Liver (tissue), 9 donors: ENCODE results near the gene BRICD5. TPM values are rescaled to one million over a fixed set of nuclear protein-coding genes. Genes with fewer than 3 reads are reported as not detected.

Source experiments
- DNase-seq: peaks from one replicate; pipeline ENCODE4 v3.0.0-alpha.2; 2017; ENCODE audit warnings: low spot score
- H3K27ac ChIP-seq, 2 donors: one replicate each; pipeline ENCODE4 v1.7.0; 2013; ENCODE audit warnings: inconsistent platforms in 2 of 2, low read length in 2 of 2, control low read depth in 1 of 2, low read depth in 1 of 2, mild to moderate bottlenecking in 1 of 2
- H3K27me3 ChIP-seq, 4 donors: one replicate each; pipeline versions ENCODE4 v1.6.1 to v1.7.0; 2013; ENCODE audit warnings: low read length in 3 of 4, inconsistent platforms in 1 of 4, mild to moderate bottlenecking in 1 of 4, moderate library complexity in 1 of 4; ENCODE audit not compliant: control insufficient read depth in 4 of 4, insufficient read depth in 4 of 4
- H3K36me3 ChIP-seq, 4 donors: one replicate each; pipeline versions ENCODE4 v1.6.1 to v1.7.0; 2013; ENCODE audit warnings: low read length in 3 of 4, mild to moderate bottlenecking in 3 of 4, low read depth in 1 of 4, moderate library complexity in 1 of 4; ENCODE audit not compliant: control insufficient read depth in 4 of 4, insufficient read depth in 3 of 4
- H3K4me1 ChIP-seq, 4 donors: one replicate each; pipeline versions ENCODE4 v1.6.1 to v1.7.0; 2013; ENCODE audit warnings: low read length in 3 of 4, mild to moderate bottlenecking in 3 of 4, moderate library complexity in 1 of 4; ENCODE audit not compliant: control insufficient read depth in 4 of 4, insufficient read depth in 4 of 4
- H3K4me3 ChIP-seq, 3 donors: one replicate each; pipeline versions ENCODE4 v1.6.1 to v1.7.0; 2013; ENCODE audit warnings: low read length in 3 of 3, control low read depth in 1 of 3, low read depth in 1 of 3, mild to moderate bottlenecking in 1 of 3
- H3K9ac ChIP-seq, 2 donors: one replicate each; pipeline ENCODE4 v1.7.0; 2013; ENCODE audit warnings: low read length in 2 of 2, mild to moderate bottlenecking in 2 of 2, moderate library complexity in 2 of 2, control low read depth in 1 of 2, low read depth in 1 of 2
- H3K9me3 ChIP-seq, 4 donors: one replicate each; pipeline versions ENCODE4 v1.6.1 to v1.7.0; 2013; ENCODE audit warnings: low read length in 3 of 4; ENCODE audit not compliant: control insufficient read depth in 4 of 4
- CTCF ChIP-seq: fragments of 150-350 bp; IDR thresholded peaks from 2 replicates; pipeline ENCODE4 v1.5.1; 2017; ENCODE audit warnings: improper control_type of control experiment, low read depth, low read length; ENCODE audit not compliant: missing input control
- EGR1 ChIP-seq, 2 donors: IDR thresholded peaks; 2 replicates each; pipeline ENCODE4 v1.6.1; 2016 to 2018; ENCODE audit warnings: antibody characterized with exemption in 2 of 2, low read depth in 2 of 2
- FOXA1 ChIP-seq: IDR thresholded peaks from 2 replicates; pipeline ENCODE4 v1.6.1; 2016; ENCODE audit warnings: antibody characterized with exemption
- FOXA2 ChIP-seq: IDR thresholded peaks from 2 replicates; pipeline ENCODE4 v1.6.1; 2016; ENCODE audit warnings: antibody characterized with exemption
- HNF4A ChIP-seq, 2 donors: conservative IDR thresholded peaks; 2 replicates each; pipeline ENCODE4 v1.6.1; 2016; ENCODE audit warnings: antibody characterized with exemption in 2 of 2, mild to moderate bottlenecking in 2 of 2
- HNF4G ChIP-seq: IDR thresholded peaks from 2 replicates; pipeline ENCODE4 v1.6.1; 2016; ENCODE audit warnings: antibody characterized with exemption
- JUND ChIP-seq, 2 donors: IDR thresholded peaks; 2 replicates each; pipeline ENCODE4 v1.6.1; 2016; ENCODE audit warnings: antibody characterized with exemption in 2 of 2
- MAX ChIP-seq: IDR thresholded peaks from 2 replicates; pipeline ENCODE4 v1.6.1; 2016; ENCODE audit warnings: antibody characterized with exemption
- NR2F2 ChIP-seq: IDR thresholded peaks from 2 replicates; pipeline ENCODE4 v1.6.1; 2016; ENCODE audit warnings: antibody characterized with exemption
- RAD21 ChIP-seq, 2 donors: IDR thresholded peaks; 2 replicates each; pipeline ENCODE4 v1.6.1; 2016; ENCODE audit warnings: antibody characterized with exemption in 2 of 2, mild to moderate bottlenecking in 2 of 2
- TAF1 ChIP-seq: conservative IDR thresholded peaks from 2 replicates; pipeline ENCODE4 v1.6.1; 2016; ENCODE audit warnings: antibody characterized with exemption, mild to moderate bottlenecking
- YY1 ChIP-seq: IDR thresholded peaks from 2 replicates; pipeline ENCODE4 v1.6.1; 2016; ENCODE audit warnings: antibody characterized with exemption, mild to moderate bottlenecking
- ZBTB33 ChIP-seq: IDR thresholded peaks from 2 replicates; pipeline ENCODE4 v1.6.1; 2016; ENCODE audit warnings: antibody characterized with exemption
- WGBS: extraction: QIAGEN DNeasy Blood & Tissue Kit; methylation state at CpG from one replicate; pipeline ENCODE4 v1.1.7; 2013; 5-methylcytosine and 5-hydroxymethylcytosine counted together
- polyA plus RNA-seq, 2 donors: library from polyadenylated mRNA; stranded (reverse) in 1 of 2; unstranded in 1 of 2; fragments of 200-250 nt in 1 of 2; fragments of >200 nt in 1 of 2; fragmentation: Nextera tagmentation in 1 of 2; extraction: Ambion mirVana in 1 of 2; gene quantifications; one replicate each; pipeline versions ENCODE4 v1.2.1 to v1.2.3, GENCODE V29; 2013 to 2015
- total RNA-seq, 2 donors: library from RNA; depleted of rRNA; stranded (reverse); fragments of >200 nt; gene quantifications; one replicate each; pipeline ENCODE4 v1.2.3, GENCODE V29; 2014
- TF ChIP-seq, protein P1 (sequence below): IDR thresholded peaks from 2 replicates; pipeline ENCODE4 v1.6.1; 2016; ENCODE audit warnings: antibody characterized with exemption
- TF ChIP-seq, protein P2 (sequence below): IDR thresholded peaks from 2 replicates; pipeline ENCODE4 v1.6.1; 2016; ENCODE audit warnings: antibody characterized with exemption, mild to moderate bottlenecking
- donor health status: healthy.
- donor health status: healthy.
- donor health status: healthy.
- donor health status: healthy.
- donor health status: healthy.

The BRICD5 gene
- total RNA-seq (1 to 10 TPM; 1.9 TPM), polyA plus RNA-seq (under 1 TPM; 0.26 to 0.91 TPM)

DNA sequence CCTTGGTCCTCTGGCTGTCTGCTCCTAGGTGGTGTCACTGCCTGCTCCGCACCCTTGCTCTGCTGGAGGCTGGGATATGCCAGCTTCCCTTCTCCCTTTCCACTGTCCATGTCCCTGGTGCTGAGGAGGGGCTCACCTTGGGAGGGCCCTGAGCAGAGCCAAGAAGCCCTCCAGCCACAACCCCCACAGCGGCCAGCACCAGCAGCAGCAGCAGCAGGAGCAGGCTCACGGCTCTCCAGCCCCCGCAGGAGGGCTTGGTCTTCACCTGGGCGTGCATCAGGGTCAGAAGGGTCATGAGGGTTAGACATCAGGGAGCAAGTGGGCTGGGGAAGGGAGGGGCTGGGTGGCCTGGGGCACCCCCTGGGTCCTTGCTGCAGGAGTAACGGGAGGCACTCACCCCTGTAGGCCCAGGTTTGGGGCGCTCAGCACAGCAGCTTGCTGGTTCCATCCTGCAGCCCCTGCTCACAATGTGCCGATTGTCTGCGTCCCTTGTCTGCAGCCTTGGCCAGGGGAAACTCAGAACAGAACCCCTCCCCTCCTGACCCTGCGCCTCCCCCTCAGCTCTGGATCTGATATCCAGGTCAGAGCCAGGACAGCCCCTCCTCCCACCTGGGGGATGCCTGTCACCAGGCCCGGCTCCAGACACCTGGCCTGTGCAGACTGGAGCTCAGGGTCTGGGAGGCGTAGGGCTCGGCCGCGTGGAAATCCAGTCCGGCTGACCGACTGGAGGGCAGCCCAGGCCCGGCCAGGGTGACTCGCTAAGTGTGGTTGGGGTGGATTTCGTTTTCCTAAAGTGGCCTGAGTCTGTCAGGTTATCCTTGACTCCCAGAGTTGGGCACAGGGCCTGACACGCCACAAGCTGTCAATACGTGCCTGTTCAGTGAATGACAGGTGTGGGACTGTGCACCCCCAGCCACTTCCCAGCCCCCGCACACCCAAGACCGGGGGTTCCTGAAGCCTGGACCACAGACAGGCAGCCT is at the start of gene BRICD5:
Gene BRICD5 (minus strand): TSS at position 478 of the 980 bp plus-strand sequence. CDS start 30 bp downstream, at position 448.
- H3K36me3 ChIP-seq: peaks cover 0 to 24% (median 6%) of the 10 kb centered on the region in 4 donors
- no peaks in the 10 kb centered on the region for H3K9me3 ChIP-seq
- H3K27ac ChIP-seq: no peak within 1 kb of the TSS
- TF ChIP-seq, protein P1, sequence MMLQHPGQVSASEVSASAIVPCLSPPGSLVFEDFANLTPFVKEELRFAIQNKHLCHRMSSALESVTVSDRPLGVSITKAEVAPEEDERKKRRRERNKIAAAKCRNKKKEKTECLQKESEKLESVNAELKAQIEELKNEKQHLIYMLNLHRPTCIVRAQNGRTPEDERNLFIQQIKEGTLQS: no peak
- TF ChIP-seq ZBTB33 (no peak), JUND (IDR thresholded peaks at IDR 0.05) (no peak), HNF4A (conservative IDR thresholded peaks at IDR 0.05) (no peak), TAF1 (no peak), NR2F2 (no peak), EGR1 (IDR thresholded peaks at IDR 0.05; ENCODE audit: low read depth in 2 of 2) (no peak), HNF4G (no peak), FOXA2 (no peak), FOXA1 (no peak), RAD21 (IDR thresholded peaks at IDR 0.05) (no peak), MAX (no peak), YY1 (no peak), CTCF (no peak)
- TF ChIP-seq, protein P2, sequence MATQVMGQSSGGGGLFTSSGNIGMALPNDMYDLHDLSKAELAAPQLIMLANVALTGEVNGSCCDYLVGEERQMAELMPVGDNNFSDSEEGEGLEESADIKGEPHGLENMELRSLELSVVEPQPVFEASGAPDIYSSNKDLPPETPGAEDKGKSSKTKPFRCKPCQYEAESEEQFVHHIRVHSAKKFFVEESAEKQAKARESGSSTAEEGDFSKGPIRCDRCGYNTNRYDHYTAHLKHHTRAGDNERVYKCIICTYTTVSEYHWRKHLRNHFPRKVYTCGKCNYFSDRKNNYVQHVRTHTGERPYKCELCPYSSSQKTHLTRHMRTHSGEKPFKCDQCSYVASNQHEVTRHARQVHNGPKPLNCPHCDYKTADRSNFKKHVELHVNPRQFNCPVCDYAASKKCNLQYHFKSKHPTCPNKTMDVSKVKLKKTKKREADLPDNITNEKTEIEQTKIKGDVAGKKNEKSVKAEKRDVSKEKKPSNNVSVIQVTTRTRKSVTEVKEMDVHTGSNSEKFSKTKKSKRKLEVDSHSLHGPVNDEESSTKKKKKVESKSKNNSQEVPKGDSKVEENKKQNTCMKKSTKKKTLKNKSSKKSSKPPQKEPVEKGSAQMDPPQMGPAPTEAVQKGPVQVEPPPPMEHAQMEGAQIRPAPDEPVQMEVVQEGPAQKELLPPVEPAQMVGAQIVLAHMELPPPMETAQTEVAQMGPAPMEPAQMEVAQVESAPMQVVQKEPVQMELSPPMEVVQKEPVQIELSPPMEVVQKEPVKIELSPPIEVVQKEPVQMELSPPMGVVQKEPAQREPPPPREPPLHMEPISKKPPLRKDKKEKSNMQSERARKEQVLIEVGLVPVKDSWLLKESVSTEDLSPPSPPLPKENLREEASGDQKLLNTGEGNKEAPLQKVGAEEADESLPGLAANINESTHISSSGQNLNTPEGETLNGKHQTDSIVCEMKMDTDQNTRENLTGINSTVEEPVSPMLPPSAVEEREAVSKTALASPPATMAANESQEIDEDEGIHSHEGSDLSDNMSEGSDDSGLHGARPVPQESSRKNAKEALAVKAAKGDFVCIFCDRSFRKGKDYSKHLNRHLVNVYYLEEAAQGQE: no peak
- no peak within 1 kb of the TSS for H3K9ac ChIP-seq
- no peaks in the 10 kb centered on the region for H3K27me3 ChIP-seq
- peaks cover 9 to 37% (median 26%) of the 10 kb centered on the region in 4 donors for H3K4me1 ChIP-seq
- no peak for DNase-seq
- H3K4me3 ChIP-seq: no peak within 1 kb of the TSS
- WGBS: 83% methylated on average over 24 of the region's 24 CpGs
